Pancreas (tissue), 10 donors: ENCODE measurements around the gene EIF5A2. TPM values are rescaled to one million over a fixed set of nuclear protein-coding genes. Genes with fewer than 3 reads are reported as not detected.
A peak's percentile ranks its signal among the peaks of the same experiment; 100 is the strongest.
"Not testable (repeated sequence)": the region's sequence is repeated elsewhere in the genome, so short reads cannot be mapped to it uniquely, and the experiment has no call there.

Experiments used
- ATAC-seq, 4 donors: fragments of 200-7000 bp; cut with Tn5 transposase; one replicate each; pipeline versions ENCODE4 v1.8.0 to v1.9.1; 2020; ENCODE audit warnings: mild to moderate bottlenecking in 4 of 4, moderate library complexity in 4 of 4
- DNase-seq, 6 donors: peaks; one replicate each; pipeline ENCODE4 v3.0.0-alpha.2; 2020
- FAIRE-seq: peaks from 2 replicates; lab custom pipeline; 2012; peaks lifted over from hg19 to GRCh38; lab: Jason Lieb, UNC
- H3K27ac ChIP-seq, 4 donors: fragments of 200-600 bp; sonication (generic); 1 replicate in 3 of 4; 2 replicates in 1 of 4; pipeline versions ENCODE4 v1.5.0 to v1.8.0; 2020
- H3K27me3 ChIP-seq, 4 donors: fragments of 200-600 bp; one replicate each; pipeline ENCODE4 v1.8.0; 2021
- H3K36me3 ChIP-seq, 3 donors: fragments of 200-600 bp; sonication (generic) in 1 of 3; one replicate each; pipeline versions ENCODE4 v1.5.0 to v1.8.0; 2020 to 2021
- H3K4me1 ChIP-seq, 3 donors: fragments of 200-600 bp; one replicate each; pipeline ENCODE4 v1.8.0; 2021
- H3K4me3 ChIP-seq, 4 donors: fragments of 200-600 bp; sonication (generic) in 2 of 4; one replicate each; pipeline versions ENCODE4 v1.5.0 to v1.8.0; 2020 to 2021
- H3K9me3 ChIP-seq, 4 donors: fragments of 200-600 bp; one replicate each; pipeline ENCODE4 v1.8.0; 2021
- CTCF ChIP-seq, 4 donors: fragments of 200-600 bp; sonication (generic) in 3 of 4; IDR thresholded peaks; one replicate each; pipeline versions ENCODE4 v1.5.0 to v1.8.0; 2021; ENCODE audit warnings: antibody characterized with exemption in 4 of 4
- WGBS, 2 donors: extraction: QIAGEN DNeasy Blood & Tissue Kit; methylation state at CpG; one replicate each; pipeline ENCODE4 v1.1.7; 2013; 5-methylcytosine and 5-hydroxymethylcytosine counted together
- intact Hi-C, 3 donors: fragments of 100-400 bp; cut with DNase I; formaldehyde crosslinking; loops; one replicate each; pipeline versions ENCODE4 v1.11.1 to v1.14.2; 2022
- polyA plus RNA-seq, 2 donors: library from polyadenylated mRNA; stranded (reverse); fragments of 200-250 nt; gene quantifications; one replicate each; pipeline ENCODE4 v1.2.3, GENCODE V29; 2013
- total RNA-seq, 6 donors: library from RNA; stranded (reverse); fragmentation: NEBNext Ultra II Directional in 4 of 6; extraction: Animal tissue kit (Norgen Biotek cat#: 25700) in 4 of 6; gene quantifications; one replicate each; pipeline versions ENCODE4 v1.2.1 to v1.2.4, GENCODE V29; 2021 to 2023
- donor health status: healthy with polysubstance abuse.
- donor health status: DM: no; HTN: no; CAD: no; lungs with moderate emphysema.
- donor health status: DM: no; HTN: no; CAD: no.
- donor health status: control.
- donor health status: control.
- donor health status: Bipolar disorder and iron deficiency.
- donor health status: DM: yes; HTN: yes; CAD: no.
- donor health status: DM: no; HTN: no; CAD: no.
- donor health status: DM: no; HTN: no; CAD: no.
- donor health status: DM: yes; HTN: yes; CAD: no.

EIF5A2 gene
- total and polyA plus RNA-seq, 8 donors: 0.99 to 6.7 (median 3.9) TPM

DNA sequence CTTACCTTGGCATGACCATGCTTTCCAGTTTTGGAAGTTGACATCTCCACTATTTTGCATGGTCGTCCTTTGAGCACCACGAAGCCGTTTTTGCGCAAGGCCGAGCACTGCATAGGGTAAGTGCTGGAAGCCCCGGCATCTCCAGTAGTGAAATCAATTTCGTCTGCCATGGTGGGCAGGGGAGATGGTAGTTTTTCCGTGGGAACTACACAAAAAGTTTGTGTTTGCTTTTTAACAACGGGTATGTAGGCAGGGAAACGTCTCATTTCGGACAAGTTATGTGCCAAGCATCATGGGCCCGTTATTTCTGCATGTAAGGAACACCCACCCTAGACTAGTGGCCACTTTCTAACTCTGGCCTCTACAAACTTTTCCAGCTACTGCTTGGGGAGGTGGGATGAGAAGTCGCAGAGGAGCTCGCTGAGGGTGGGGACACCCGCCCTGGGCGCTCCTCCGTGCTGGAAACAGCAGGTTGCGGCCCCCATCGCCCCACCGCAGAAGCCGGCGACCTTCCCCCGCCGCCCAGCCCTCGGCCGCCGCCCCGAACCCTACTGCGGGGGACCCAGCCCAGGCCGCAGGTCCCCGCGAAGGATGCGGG is 701 bp downstream of the EIF5A2 start:
- H3K4me1 ChIP-seq: peaks cover 0 to 9% (median 0%) of the 10 kb centered on the region in 3 donors
- ATAC-seq (peak in 3 of 4 donors; percentile 1 to 9 (median 6)), FAIRE-seq (no peak), DNase-seq (peak in 2 of 6 donors; percentile 17 to 70)
- no peaks in the 10 kb centered on the region for H3K27me3 ChIP-seq
- intact Hi-C loops: no loop called here
- 11 to 15% methylated on average over 22 to 33 of the region's 33 CpGs for WGBS, 2 donors
- H3K4me3 ChIP-seq: peak overlapping the region; percentile 69 to 83 (median 76)
- H3K27ac ChIP-seq: peak overlapping the region in 1 of 4 donors; percentile 44
- TF ChIP-seq CTCF (IDR thresholded peaks at IDR 0.05): no peak
- H3K36me3 ChIP-seq: no peaks in the 10 kb centered on the region
- no peaks in the 10 kb centered on the region for H3K9me3 ChIP-seq

- 82 to 92% methylated on average over 2 of the region's 2 CpGs for WGBS, 2 donors
- H3K27me3 ChIP-seq: no peaks in the 10 kb centered on the region
- no peak overlapping the region for H3K4me3 ChIP-seq
- ATAC-seq: no peak
- intact Hi-C loops: no loop called here
- no peak for DNase-seq
- no peak for TF ChIP-seq CTCF (IDR thresholded peaks at IDR 0.05)
- no peak for FAIRE-seq
- H3K4me1 ChIP-seq: peaks cover 0 to 9% (median 0%) of the 10 kb centered on the region in 3 donors
- no peak overlapping the region for H3K27ac ChIP-seq
- no peaks in the 10 kb centered on the region for H3K9me3 ChIP-seq
- H3K36me3 ChIP-seq: no peaks in the 10 kb centered on the region
Observed at GRCh38 chr3:170905862-170906261, 2.6 kb downstream of the EIF5A2 start.

DNA sequence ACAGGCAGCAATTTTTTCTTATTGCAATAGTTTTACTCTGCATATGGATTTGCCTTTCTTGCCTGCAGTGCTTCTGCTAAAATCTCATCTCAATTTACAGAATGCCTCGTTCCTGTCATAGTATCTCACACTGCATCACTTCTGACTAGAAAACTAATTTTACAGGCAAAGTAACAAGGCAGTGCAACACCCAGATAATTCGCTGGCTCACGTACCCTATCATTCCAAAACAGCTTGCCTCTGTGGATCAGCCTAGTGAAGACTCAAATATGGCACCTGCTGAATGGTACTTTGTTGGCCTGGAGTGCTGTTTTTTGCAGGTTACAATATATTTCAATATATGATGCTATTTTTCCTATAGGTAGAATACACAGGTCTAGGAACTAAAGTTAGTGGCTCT is 5.3 kb downstream of the EIF5A2 start:
- no peaks in the 10 kb centered on the region for H3K27me3 ChIP-seq
- H3K4me1 ChIP-seq: peaks cover 0 to 9% (median 0%) of the 10 kb centered on the region in 3 donors
- no peaks in the 10 kb centered on the region for H3K36me3 ChIP-seq
- no peak for FAIRE-seq
- no peak overlapping the region for H3K27ac ChIP-seq
- intact Hi-C loops: no loop called here
- DNase-seq: no peak
- WGBS, 2 donors: 92 to 98% methylated on average over 3 of the region's 3 CpGs
- H3K9me3 ChIP-seq: no peaks in the 10 kb centered on the region
- TF ChIP-seq CTCF (IDR thresholded peaks at IDR 0.05): no peak
- no peak overlapping the region for H3K4me3 ChIP-seq
- ATAC-seq: no peak

- no peaks in the 10 kb centered on the region for H3K9me3 ChIP-seq
- intact Hi-C loops: no loop called here
- no peak overlapping the region for H3K4me3 ChIP-seq
- FAIRE-seq (no peak), ATAC-seq (no peak), DNase-seq (no peak)
- no peak for TF ChIP-seq CTCF (IDR thresholded peaks at IDR 0.05)
- WGBS, 2 donors: 93 to 95% methylated on average over 1 of the region's 1 CpG
- H3K4me1 ChIP-seq: no peaks in the 10 kb centered on the region
- no peak overlapping the region for H3K27ac ChIP-seq
- H3K27me3 ChIP-seq: no peaks in the 10 kb centered on the region
- no peaks in the 10 kb centered on the region for H3K36me3 ChIP-seq
Observed at GRCh38 chr3:170899455-170899854, 9.0 kb downstream of the EIF5A2 start.

- no peak for DNase-seq
- Histone ChIP-seq H3K4me3 (no peak overlapping the region), H3K27me3 (no peaks in the 10 kb centered on the region), H3K4me1 (no peaks in the 10 kb centered on the region), H3K27ac (no peak overlapping the region), H3K36me3 (no peaks in the 10 kb centered on the region), H3K9me3 (no peaks in the 10 kb centered on the region)
- intact Hi-C loops: no loop called here
- no peak for ATAC-seq
- WGBS, 2 donors: 92 to 96% methylated on average over 2 of the region's 2 CpGs
- TF ChIP-seq CTCF (IDR thresholded peaks at IDR 0.05): no peak
- no peak for FAIRE-seq
Observed at GRCh38 chr3:170897978-170898377, 10.5 kb downstream of the EIF5A2 start.

DNA sequence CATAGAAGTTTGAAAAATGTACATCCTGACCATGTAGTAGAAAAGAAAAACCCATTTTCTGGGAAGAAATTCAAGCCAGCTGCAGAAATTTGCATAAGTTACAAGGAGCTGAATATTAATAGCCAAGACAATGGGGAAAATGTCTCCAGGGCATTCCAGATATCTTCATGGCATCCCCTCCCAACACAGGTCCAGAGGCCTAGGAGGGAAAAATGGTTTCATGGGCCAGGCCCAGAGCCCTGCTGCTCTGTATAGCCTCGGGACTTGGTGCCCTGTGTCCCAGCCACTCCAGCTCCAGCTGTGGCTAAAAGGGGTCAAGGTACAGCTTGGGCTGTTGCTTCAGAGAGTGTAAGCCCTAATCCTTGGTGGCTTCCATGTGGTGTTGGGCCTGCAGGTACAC is 11.2 kb downstream of the EIF5A2 start:
- H3K4me1 ChIP-seq, H3K9me3 ChIP-seq, H3K36me3 ChIP-seq, ATAC-seq, H3K4me3 ChIP-seq, DNase-seq, H3K27me3 ChIP-seq, FAIRE-seq, H3K27ac ChIP-seq, intact Hi-C loops: not testable (repeated sequence)
- 50 to 94% methylated on average over 1 of the region's 1 CpG for WGBS, 2 donors
